ENCODE results near the gene ARHGAP24.

Gene ARHGAP24

GRCh38 chr4:85591406-85592098 lies 116.6 kb downstream of the ARHGAP24 start:
- no peak for DNase-seq

GRCh38 chr4:85595098-85595775 lies 120.3 kb downstream of the ARHGAP24 start:
- no peak for DNase-seq

DNA sequence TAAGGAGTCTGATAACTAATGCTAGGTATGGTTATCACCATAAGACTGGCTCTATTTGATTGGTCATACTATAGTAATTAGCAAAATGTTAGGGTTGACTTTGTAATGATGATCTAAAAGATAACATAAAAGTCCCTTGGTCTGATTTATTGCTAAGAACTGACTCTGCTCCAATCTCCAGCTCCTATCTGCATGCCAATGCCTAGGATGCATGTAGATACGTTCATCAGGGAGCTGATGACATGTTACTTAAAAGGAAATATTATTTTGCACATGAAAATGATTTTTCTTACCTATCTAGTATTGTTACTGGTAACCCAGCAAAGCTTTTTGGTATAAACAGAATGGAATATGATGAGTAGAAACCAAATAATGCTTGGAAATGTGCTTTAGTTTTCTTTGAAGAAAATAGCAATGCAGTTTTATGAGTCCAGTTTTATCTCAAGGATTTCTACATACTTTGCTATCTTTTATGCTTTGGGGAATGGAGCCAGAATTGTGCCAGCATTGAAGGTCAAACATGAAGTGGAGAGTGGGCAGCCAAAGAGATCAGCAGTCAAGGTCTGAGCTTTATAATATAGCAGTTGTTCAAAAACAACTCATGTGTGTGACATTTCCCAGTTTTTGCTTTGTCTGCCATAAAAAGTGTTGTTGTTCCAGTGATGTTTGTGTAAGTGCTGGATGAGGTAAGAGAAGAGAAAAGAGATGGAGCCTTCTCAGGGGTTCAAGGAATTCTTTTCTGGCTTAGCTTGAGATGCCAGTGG lies 121.0 kb downstream of the ARHGAP24 start:
- DNase-seq, result no peak

DNA sequence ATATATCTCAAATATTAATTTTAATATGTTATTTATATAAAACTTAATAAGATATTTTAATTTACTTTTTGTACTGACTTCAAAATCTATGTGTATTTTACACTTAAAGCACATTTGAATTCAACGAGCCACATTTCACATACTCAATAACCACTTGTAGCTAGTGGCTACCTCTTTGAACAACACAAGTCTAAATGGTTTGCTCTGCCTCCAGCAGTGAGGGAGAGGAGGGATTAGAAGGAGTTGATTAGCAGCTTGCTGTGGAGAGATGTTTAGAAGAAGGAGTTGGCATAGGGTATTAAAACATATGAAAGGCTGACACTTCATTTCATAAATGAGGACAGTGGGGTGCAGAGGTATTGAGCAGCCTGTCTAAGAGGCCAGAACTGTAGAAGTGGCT lies 124.0 kb downstream of the ARHGAP24 start:
- no peak for DNase-seq

DNA sequence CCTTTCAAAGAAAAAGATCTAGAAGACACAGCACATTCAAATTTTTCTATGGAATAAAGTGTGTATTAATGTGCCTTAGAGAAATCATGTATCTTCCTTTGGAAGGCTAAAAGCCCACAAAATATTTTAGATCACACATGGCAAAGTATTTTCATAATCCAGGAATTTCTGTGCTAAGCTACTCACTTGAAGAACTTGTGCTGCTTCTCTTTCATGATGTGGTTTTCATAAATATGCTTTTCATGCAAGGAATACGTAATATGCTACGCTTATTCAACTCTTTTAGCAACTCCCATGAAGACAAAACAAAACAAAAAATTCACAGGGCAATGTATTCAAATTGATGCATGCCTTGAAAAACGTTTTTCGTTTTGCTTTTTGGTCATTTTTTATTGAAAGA lies 125.6 kb downstream of the ARHGAP24 start:
- no peak for DNase-seq

- DNase-seq, result peak; percentile 19
These were observed 128.7 kb downstream of the ARHGAP24 start for GRCh38 chr4:85603437-85604336.

DNA sequence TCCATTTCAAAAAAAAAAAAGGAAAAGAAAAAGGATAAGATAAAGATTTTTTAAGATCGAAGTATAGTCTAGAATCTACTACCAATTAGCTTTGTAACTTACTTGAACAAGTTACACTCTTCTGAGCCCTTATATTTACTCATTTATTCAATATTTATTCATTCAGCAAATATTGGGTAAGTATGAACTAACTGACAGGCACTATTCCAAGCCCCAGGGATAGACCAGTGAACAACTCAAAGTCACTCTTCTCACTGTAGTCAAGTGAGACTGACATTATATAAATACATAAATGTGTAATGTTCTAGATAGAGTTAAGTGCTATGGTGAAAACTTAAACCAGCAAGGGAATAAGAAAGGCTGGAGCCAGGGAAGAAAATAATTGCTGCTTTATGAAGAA lies 131.6 kb downstream of the ARHGAP24 start:
- DNase-seq, result no peak

DNA sequence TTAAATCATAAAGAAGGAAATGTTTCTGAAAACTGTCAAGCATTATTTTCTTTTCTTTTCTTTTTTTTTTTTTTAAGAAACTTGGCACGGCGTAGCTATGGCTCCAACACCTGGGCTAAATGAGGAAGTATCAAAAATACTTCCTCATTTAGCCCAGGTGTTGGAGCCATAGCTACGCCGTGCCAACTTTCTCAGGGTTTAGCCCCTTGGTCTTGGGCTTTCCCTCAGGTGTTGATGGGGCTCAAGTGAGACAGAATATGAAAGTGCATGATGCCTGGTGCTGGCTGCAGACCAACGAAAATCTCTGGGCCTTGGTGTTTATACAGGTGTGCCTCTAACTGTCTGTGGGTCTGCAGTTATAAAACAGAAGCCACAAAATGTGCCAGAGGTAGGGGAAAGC lies 132.7 kb downstream of the ARHGAP24 start:
- no peak for DNase-seq

DNA sequence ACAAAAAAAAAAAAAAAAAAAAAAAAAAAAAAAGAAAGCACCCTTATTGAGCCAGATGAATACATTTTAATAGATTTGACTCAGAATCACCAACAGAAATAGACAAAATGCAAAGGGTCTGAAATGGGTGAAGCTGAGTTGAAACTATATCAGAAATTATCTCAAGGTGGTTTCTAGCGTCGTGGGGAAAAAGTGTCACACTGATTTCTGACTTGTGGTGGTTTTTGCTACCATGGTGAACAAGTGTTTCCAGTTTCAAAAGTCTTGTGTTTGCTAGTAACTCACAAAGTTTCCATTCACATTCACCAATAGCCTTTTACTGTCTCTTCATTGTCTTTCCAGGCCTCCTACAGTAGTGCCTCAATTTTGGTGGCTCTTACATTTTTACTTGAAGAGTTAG lies 135.5 kb downstream of the ARHGAP24 start:
- DNase-seq, result no peak

DNA sequence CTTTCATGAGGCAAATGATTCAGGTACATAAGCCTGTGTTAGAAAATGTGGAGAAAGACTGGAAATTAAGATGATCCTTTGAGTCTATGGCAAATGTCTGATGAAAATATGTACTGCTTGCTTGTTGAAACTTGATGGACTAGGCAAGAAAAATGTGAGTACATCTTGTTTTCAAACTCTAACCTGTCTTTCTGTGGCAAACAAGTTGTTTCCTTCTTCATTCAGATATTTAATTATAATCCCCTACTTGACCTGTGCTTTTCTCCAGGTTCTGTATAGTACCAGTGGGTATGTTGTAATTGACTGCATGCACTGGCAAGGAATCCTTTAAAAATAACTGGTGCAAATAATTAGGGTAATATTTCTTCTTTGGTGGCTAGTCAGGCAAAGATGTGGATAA lies 136.7 kb downstream of the ARHGAP24 start:
- no peak for DNase-seq

DNA sequence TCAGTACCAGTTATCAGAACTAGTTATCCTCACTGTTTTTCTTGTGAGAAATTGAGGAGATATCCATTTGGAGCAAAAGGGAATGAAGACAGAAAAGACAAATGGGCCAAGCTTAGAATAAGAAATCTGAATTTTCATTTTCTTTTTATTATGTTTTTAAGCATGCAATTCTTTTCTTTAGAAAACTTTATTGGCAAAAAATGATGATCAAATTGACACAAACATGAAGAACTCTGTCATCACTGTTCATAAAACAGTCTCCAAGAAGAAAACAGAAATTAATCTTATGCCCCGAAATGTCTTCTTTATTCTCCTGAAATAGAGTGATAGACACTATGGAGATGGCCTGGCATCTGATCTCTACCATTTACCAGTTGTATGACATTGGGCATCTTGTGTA lies 139.0 kb downstream of the ARHGAP24 start:
- no peak for DNase-seq

- no peak for DNase-seq
These were observed 141.0 kb downstream of the ARHGAP24 start for GRCh38 chr4:85615952-85616351.

GRCh38 chr4:85617202-85617601 lies 142.3 kb downstream of the ARHGAP24 start:
- DNase-seq, result no peak

DNA sequence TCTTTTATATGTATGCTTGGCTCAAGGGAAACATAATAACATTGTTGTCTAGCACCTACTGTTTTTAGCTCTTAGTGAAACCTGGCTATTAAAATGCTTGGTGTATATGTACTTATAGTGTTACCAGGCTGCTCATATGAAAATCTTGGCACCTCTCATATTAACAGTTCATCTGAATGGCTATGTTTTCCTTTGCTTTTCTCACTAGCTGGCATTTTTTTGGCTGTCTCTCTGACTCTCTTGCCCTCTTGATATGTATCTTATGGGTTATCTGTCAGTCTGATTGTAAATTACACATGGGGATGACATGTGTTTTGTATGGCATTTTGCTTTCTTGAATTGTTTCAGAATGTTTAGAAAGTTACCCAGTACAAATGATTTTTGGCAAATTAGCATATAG lies 158.0 kb downstream of the ARHGAP24 start:
- no peak for DNase-seq

GRCh38 chr4:85637778-85638177 lies 162.8 kb downstream of the ARHGAP24 start:
- no peak for DNase-seq

- DNase-seq, result no peak
These were observed 165.0 kb downstream of the ARHGAP24 start for GRCh38 chr4:85639946-85640345.

GRCh38 chr4:85642356-85643100 lies 167.6 kb downstream of the ARHGAP24 start:
- no peak for DNase-seq

- DNase-seq, result no peak
These were observed 169.1 kb downstream of the ARHGAP24 start for GRCh38 chr4:85644061-85644460.

DNA sequence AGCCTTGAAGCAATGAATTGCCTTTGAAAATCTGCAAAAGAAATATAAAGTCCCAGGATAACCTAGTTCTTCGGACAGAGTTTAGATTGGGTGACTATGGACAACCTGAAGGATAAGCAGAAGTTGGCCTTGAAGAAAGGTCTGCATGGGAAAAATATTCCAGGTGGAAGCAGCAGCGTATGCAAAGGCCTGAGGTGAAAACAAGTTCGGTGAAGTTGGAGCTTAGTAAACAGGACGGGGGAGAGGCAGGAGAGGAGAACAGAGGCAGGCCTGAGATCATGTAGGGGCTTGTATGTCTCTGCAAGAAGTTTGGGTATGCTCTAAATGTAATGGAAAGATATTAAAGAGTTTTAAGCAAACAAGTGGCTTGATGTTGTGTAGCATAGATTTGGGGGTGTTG lies 176.0 kb downstream of the ARHGAP24 start:
- DNase-seq, result no peak

- no peak for DNase-seq
These were observed 182.0 kb downstream of the ARHGAP24 start for GRCh38 chr4:85656759-85657505.

DNA sequence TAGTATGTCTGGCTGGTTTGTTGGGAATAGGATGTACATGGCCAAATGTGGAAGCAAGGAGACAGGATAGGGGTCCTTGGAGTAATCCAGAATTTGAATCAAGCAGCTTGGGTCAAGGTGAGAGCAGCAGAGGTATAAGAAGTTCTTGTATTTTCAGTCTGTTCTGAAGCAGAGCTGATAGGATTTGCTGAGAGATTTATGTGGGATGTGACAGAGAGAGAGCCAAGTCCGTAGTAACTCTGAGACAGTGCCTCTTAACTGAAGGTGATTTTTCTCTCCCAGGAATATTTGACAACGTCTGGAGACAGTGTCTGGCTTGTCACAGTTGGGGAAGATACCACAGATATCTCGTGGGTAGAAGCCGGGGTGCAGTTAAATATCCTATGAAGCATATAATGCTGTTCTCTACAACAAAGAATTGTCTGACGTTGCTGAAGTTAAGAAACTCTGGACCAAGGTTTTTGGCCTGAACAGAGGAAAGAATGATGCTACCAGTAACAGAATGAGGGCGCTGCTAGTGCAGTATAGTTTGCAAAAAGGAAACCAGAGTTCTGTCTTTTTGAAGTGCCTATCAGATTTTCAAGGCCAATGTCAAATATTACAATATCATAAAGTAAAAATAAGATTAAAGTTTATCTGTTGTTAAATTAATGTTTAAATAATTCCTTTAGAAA lies 184.0 kb downstream of the ARHGAP24 start:
- DNase-seq, result no peak

Measured in eye (tissue), 1 donor.